NCI-H524 treated with DMSO at 0.1 percent for 48 hours (cell line): ENCODE results near the gene CDK5RAP3.
"Not testable (repeated sequence)": the region's sequence is repeated elsewhere in the genome, so short reads cannot be mapped to it uniquely, and the experiment has no call there.

Experiments used
- DNase-seq: peaks from one replicate; lab custom pipeline; 2025; lab: John Stamatoyannopoulos, UW

Gene CDK5RAP3

GRCh38 chr17:47975189-47975822, 4.4 kb downstream of the CDK5RAP3 start:
- no peak for DNase-seq

- DNase-seq, result no peak
These were observed 4.9 kb downstream of the CDK5RAP3 start for GRCh38 chr17:47975823-47976205.

GRCh38 chr17:47978324-47978723, 7.4 kb downstream of the CDK5RAP3 start:
- DNase-seq, result peak; percentile 35

- DNase-seq, result peak; percentile 70
These were observed 9.6 kb downstream of the CDK5RAP3 start for GRCh38 chr17:47980541-47980940.

- DNase-seq, result no peak
These were observed 10.5 kb downstream of the CDK5RAP3 start for GRCh38 chr17:47981462-47981861.

- DNase-seq, result no peak
These were observed 11.2 kb downstream of the CDK5RAP3 start for GRCh38 chr17:47982091-47982617.

- DNase-seq, result peak; percentile 94
These were observed 11.9 kb downstream of the CDK5RAP3 start for GRCh38 chr17:47982645-47983390.

- DNase-seq, result no peak
These were observed 12.7 kb downstream of the CDK5RAP3 start for GRCh38 chr17:47983492-47984223.

GRCh38 chr17:47986520-47986919, 15.6 kb downstream of the CDK5RAP3 start:
- no peak for DNase-seq

GRCh38 chr17:47987240-47987835, 16.4 kb downstream of the CDK5RAP3 start:
- DNase-seq, result no peak

GRCh38 chr17:47988445-47988844, 17.5 kb downstream of the CDK5RAP3 start:
- not testable (repeated sequence) for DNase-seq

- DNase-seq, result no peak
These were observed 18.2 kb downstream of the CDK5RAP3 start for GRCh38 chr17:47989159-47989558.

GRCh38 chr17:47989700-47990099, 18.8 kb downstream of the CDK5RAP3 start:
- DNase-seq, result no peak

- DNase-seq, result no peak
These were observed 20.2 kb downstream of the CDK5RAP3 start for GRCh38 chr17:47990962-47991731.

GRCh38 chr17:47992216-47992615, 21.3 kb downstream of the CDK5RAP3 start:
- no peak for DNase-seq

- DNase-seq, result no peak
These were observed 22.2 kb downstream of the CDK5RAP3 start for GRCh38 chr17:47993031-47993564.

GRCh38 chr17:47993964-47994363, 23.1 kb downstream of the CDK5RAP3 start:
- DNase-seq, result no peak

GRCh38 chr17:47994724-47995123, 23.8 kb downstream of the CDK5RAP3 start:
- no peak for DNase-seq

- peak; percentile 35 for DNase-seq
These were observed 24.5 kb downstream of the CDK5RAP3 start for GRCh38 chr17:47995241-47995935.

GRCh38 chr17:47996201-47996600, 25.3 kb downstream of the CDK5RAP3 start:
- DNase-seq, result no peak

GRCh38 chr17:47997586-47997985, 26.7 kb downstream of the CDK5RAP3 start:
- DNase-seq, result no peak
